ENCODE results near the gene MYOD1.

The MYOD1 gene

DNA sequence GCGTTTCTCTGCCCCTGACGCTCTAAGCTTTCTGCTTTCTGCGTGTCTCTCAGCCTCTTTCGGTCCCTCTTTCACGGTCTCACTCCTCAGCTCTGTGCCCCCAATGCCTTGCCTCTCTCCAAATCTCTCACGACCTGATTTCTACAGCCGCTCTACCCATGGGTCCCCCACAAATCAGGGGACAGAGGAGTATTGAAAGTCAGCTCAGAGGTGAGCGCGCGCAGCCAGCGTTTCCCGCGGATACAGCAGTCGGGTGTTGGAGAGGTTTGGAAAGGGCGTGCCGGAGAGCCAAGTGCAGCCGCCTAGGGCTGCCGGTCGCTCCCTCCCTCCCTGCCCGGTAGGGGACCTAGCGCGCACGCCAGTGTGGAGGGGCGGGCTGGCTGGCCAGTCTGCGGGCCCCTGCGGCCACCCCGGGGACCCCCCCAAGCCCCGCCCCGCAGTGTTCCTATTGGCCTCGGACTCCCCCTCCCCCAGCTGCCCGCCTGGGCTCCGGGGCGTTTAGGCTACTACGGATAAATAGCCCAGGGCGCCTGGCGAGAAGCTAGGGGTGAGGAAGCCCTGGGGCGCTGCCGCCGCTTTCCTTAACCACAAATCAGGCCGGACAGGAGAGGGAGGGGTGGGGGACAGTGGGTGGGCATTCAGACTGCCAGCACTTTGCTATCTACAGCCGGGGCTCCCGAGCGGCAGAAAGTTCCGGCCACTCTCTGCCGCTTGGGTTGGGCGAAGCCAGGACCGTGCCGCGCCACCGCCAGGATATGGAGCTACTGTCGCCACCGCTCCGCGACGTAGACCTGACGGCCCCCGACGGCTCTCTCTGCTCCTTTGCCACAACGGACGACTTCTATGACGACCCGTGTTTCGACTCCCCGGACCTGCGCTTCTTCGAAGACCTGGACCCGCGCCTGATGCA is at the start of gene MYOD1:
MYOD1 (plus strand) TSS at position 544 of the 910 bp plus-strand sequence; CDS start at position 756, 212 bp downstream.
- TF ChIP-seq, protein P1, sequence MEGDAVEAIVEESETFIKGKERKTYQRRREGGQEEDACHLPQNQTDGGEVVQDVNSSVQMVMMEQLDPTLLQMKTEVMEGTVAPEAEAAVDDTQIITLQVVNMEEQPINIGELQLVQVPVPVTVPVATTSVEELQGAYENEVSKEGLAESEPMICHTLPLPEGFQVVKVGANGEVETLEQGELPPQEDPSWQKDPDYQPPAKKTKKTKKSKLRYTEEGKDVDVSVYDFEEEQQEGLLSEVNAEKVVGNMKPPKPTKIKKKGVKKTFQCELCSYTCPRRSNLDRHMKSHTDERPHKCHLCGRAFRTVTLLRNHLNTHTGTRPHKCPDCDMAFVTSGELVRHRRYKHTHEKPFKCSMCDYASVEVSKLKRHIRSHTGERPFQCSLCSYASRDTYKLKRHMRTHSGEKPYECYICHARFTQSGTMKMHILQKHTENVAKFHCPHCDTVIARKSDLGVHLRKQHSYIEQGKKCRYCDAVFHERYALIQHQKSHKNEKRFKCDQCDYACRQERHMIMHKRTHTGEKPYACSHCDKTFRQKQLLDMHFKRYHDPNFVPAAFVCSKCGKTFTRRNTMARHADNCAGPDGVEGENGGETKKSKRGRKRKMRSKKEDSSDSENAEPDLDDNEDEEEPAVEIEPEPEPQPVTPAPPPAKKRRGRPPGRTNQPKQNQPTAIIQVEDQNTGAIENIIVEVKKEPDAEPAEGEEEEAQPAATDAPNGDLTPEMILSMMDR (IDR thresholded peaks at IDR 0.05; ENCODE audit: low read depth, low read length, missing control alignments), result no peak
- no peak for DNase-seq (ENCODE audit: low read depth)
- H3K4me3 ChIP-seq (ENCODE audit: low read depth, low read length), result no peak within 1 kb of the TSS

DNA sequence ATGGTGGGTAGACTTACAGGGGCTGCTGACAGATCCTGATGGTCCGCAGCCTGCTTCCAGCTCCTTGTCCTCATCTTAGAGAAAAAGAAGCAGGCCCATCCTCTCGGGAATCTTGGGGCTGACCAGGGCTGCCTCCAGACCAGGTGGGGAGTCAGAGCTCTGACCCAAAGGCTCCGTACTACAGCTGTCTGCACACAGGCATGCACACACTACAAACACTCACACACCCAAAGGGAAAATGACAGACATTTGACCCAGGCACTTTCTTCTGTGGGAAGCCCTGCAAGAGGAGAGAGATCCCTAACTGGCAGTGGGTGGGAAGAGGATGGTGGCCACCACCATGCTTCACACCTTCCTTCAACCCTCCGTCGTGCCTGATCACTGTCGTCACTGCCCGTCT is 46.9 kb upstream of the MYOD1 start:
- H3K4me3 ChIP-seq (ENCODE audit: low read depth, low read length), result no peak overlapping the region
- no peak for DNase-seq (ENCODE audit: low read depth)
- TF ChIP-seq, protein P1 (IDR thresholded peaks at IDR 0.05; ENCODE audit: low read depth, low read length, missing control alignments), result no peak

DNA sequence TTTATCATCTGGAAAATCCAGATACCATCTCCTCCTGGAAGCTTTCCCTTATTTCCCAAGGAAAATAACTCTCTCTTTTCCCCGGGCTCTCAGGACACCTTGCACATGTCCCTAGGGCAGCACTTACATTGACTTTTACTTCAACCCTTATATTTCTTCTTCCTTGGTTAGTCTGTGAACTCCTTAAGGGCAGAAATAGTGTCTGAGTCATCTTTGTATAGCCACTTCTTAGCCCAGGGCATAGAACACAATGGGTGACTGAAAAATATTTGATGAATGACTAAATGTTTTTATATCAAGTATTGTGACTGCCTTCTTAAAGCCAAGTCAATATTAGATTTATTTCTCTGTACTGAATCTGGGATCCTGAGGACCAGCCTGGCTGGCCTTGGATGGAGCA is 45.4 kb upstream of the MYOD1 start:
- TF ChIP-seq, protein P1 (IDR thresholded peaks at IDR 0.05; ENCODE audit: low read depth, low read length, missing control alignments), result no peak
- H3K4me3 ChIP-seq (ENCODE audit: low read depth, low read length), result no peak overlapping the region
- DNase-seq (ENCODE audit: low read depth), result no peak

DNA sequence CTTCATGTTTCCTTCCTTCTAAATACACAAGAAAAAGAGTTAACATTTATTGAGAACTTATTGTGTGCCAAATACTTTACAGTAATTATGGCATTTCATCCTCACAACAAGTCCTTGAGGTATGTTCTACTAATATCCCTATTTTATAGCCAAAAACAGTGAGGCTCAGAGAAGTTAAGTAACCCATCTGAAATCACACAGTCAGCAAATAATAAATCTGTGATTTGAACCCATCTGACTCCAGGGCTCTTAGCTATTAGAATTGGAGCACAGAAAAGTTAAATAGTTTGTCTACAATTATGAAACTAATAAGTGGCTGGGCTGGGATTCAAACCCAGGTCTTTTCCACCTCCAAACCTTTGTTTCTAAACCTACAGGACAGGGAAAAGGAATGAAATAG is 36.5 kb upstream of the MYOD1 start:
- TF ChIP-seq, protein P1 (IDR thresholded peaks at IDR 0.05; ENCODE audit: low read depth, low read length, missing control alignments), result no peak
- no peak for DNase-seq (ENCODE audit: low read depth)
- no peak overlapping the region for H3K4me3 ChIP-seq (ENCODE audit: low read depth, low read length)

DNA sequence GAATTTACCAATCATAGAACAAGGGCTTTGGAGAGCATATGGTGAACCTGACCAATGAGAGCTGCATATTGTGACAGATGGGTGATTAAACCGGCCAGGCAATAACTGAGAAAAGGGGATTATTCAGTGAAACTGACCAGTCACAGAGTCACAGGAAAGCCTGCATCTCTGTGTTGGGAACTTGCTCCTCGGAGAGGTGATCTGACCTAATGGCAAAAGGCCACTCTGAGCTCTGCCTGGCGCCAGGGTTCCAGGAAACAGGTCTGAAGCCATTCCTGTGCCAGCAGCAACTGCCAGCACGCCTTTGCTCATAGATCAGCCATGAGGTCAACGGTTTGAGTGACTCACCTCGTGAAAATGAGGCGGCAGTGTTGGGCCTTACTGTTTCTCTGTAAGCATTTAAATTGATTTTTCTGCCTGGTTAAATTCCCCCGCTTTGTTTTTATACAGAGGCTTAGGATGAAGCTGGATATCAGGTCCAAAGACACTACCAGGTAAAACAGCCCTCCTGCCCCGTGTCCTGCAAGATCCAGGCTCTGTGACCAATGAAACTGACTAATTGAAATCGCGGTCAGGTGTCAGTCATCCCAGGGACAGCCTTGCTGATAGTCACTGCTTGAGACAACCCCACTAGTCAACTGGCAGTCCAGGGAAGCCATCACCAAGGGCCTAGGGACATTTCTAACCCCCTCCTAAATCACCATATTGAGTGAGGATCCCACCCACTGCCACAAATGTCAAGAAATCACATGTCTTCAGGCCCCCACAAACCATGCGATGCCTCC is 35.8 kb upstream of the MYOD1 start:
- TF ChIP-seq, protein P1 (IDR thresholded peaks at IDR 0.05; ENCODE audit: low read depth, low read length, missing control alignments), result no peak
- no peak overlapping the region for H3K4me3 ChIP-seq (ENCODE audit: low read depth, low read length)
- DNase-seq (ENCODE audit: low read depth), result no peak

DNA sequence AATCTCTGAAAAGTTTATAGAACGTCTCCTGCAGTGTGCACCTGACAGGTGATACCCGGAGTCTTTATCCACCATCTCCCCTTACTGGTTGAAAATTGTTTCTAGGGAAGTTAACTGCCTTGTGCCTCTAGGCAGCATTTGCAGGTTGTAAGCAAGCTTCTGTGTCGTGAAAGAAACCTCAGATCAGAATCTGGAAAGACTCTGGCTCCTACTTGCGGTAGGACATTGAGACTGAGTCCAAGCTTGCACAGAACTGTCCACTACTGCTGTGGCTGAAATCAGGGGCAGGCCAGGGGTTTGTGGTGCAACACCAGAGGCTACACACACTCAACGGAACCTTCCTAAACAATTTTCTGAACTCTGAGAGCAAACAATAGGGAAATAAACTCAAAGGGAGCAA is 34.8 kb upstream of the MYOD1 start:
- TF ChIP-seq, protein P1 (IDR thresholded peaks at IDR 0.05; ENCODE audit: low read depth, low read length, missing control alignments), result no peak
- DNase-seq (ENCODE audit: low read depth), result no peak
- H3K4me3 ChIP-seq (ENCODE audit: low read depth, low read length), result no peak overlapping the region
